AG04450 (cell line): ENCODE measurements around the gene C17orf58. TPM values are rescaled to one million over a fixed set of nuclear protein-coding genes. Genes with fewer than 3 reads are reported as not detected.

Source experiments
- CTCF ChIA-PET: fragments of 300-600, 350-600 bp; formaldehyde crosslinking; extraction: SDS; loops from one replicate; lab custom pipeline; 2022; ENCODE audit warnings: antibody characterized with exemption, inconsistent platforms; lab: Charles Lee
- POLR2A ChIA-PET: fragments of 350-600 bp; formaldehyde crosslinking; extraction: SDS; loops from one replicate; lab custom pipeline; 2021; ENCODE audit warnings: antibody characterized with exemption, inconsistent platforms; lab: Yijun Ruan, JAX
- DNase-seq: peaks from one replicate; pipeline ENCODE4 v3.0.0-alpha.2; 2011; ENCODE audit warnings: low read depth, low spot score
- H3K27ac ChIP-seq: one replicate; pipeline ENCODE4 v1.5.1; 2012; ENCODE audit warnings: low read depth, low read length, control low read depth
- H3K27me3 ChIP-seq: one replicate; pipeline ENCODE4 v1.6.0; 2012; ENCODE audit warnings: low read length; ENCODE audit not compliant: control insufficient read depth, insufficient read depth
- H3K4me3 ChIP-seq: 2 replicates; pipeline ENCODE4 v1.5.1; 2011; ENCODE audit warnings: mild to moderate bottlenecking, low read depth, low read length, control low read depth
- H3K9me3 ChIP-seq: 2 replicates; pipeline ENCODE4 v1.5.1; 2012; ENCODE audit warnings: low read length; ENCODE audit not compliant: control insufficient read depth, insufficient read depth
- polyA plus RNA-seq: library from polyadenylated mRNA; depleted of rRNA; stranded (reverse); fragments of >200 nt; gene quantifications from 2 replicates; pipeline ENCODE4 v1.2.3, GENCODE V29; 2011
- TF ChIP-seq, protein P1 (sequence below): IDR thresholded peaks from 2 replicates; pipeline ENCODE4 v1.5.1; 2011; ENCODE audit warnings: low read depth, low read length, control low read depth, inconsistent platforms

Gene C17orf58
- polyA plus RNA-seq, 1 experiment: 14.4 TPM

DNA sequence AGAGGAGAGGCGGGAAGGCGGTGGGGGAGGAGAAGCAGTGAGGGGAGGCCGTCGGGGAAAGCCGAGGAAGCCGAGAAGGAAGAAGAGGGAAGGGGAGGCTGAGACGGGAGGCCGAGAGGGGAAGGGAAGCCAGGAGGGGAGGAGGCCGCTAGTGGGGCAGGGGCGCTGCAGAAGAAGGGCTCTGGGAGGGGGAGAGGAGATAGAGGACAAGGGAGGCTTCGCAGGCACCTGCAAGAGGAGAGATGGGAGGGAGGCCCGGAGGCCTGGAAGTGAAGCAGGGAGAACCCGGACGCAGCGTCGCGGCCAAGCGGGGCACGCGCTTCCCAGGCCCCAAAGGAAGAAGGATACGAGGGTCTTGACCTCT, 2.3 kb downstream of the C17orf58 start:
- H3K27me3 ChIP-seq: no peaks in the 10 kb centered on the region
- POLR2A ChIA-PET: interaction anchor here (0.5 to 1.2 kb wide), 3 partner anchors 13 to 42 kb away, joined by 3 to 12 read pairs (median 5); partner anchors contain the start of gene KPNA2
- TF ChIP-seq, protein P1, sequence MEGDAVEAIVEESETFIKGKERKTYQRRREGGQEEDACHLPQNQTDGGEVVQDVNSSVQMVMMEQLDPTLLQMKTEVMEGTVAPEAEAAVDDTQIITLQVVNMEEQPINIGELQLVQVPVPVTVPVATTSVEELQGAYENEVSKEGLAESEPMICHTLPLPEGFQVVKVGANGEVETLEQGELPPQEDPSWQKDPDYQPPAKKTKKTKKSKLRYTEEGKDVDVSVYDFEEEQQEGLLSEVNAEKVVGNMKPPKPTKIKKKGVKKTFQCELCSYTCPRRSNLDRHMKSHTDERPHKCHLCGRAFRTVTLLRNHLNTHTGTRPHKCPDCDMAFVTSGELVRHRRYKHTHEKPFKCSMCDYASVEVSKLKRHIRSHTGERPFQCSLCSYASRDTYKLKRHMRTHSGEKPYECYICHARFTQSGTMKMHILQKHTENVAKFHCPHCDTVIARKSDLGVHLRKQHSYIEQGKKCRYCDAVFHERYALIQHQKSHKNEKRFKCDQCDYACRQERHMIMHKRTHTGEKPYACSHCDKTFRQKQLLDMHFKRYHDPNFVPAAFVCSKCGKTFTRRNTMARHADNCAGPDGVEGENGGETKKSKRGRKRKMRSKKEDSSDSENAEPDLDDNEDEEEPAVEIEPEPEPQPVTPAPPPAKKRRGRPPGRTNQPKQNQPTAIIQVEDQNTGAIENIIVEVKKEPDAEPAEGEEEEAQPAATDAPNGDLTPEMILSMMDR: no peak
- DNase-seq: no peak
- H3K4me3 ChIP-seq: peak overlapping the region; percentile 82
- no peaks in the 10 kb centered on the region for H3K9me3 ChIP-seq
- H3K27ac ChIP-seq: peak overlapping the region; percentile 89
- CTCF ChIA-PET: interaction anchor here (1.2 kb wide), 1 partner anchor 31 kb away, joined by 3 read pairs; no protein-coding TSS in a partner anchor

DNA sequence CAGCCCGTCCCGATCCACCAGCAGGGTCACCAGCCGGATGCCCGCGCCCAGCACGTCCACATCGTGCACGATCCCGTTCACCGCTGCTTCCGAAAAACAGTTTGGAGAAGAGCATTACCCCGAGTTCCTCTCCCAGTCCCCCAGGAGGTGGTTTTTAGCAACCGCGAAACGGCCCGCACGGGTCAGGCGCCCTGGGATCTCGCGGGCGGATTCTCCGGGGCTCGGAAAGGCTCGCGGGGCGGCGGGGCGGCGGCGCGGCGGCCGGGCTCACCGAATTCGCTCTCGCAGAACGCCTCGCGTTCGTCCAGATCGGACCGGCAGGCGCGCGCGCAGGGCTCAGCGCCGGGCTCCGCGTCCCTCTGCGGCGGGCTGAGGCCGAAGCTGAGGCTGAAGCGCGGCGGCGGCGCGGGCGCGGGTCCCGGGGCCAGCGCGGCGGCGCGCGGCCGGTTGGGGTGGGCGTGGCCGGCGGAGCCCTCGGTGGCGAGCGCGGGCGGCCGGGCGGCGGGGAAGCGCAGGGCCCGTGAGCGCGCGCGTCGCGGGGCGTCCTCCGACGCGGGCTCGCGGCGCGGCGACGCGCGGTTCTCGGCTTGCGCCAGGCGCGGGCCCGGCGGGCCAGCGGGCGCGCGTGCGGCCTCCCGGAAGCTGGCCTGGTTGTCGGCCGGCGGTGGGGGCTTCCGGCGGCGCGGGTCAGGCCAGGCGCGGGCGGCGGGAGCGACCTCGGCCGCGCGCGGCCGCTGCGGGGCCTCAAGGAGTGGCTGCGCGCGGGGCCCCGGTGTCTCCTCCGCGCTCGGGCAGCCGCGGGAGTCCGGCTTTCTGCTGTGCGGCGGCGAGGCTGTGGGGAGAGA, 2.9 kb downstream of the C17orf58 start:
- ChIA-PET POLR2A (interaction anchor here (0.5 to 0.6 kb wide), 2 partner anchors 14 to 42 kb away, joined by 3 to 12 read pairs; partner anchors contain the start of gene KPNA2), CTCF (no interaction called here)
- no peaks in the 10 kb centered on the region for H3K9me3 ChIP-seq
- no peaks in the 10 kb centered on the region for H3K27me3 ChIP-seq
- DNase-seq: no peak
- TF ChIP-seq, protein P1: 0 out of 2 replicates have a peak, but pooled peaks have one; percentile 6
- peak overlapping the region; percentile 89 for H3K27ac ChIP-seq
- peak overlapping the region; percentile 82 for H3K4me3 ChIP-seq

DNA sequence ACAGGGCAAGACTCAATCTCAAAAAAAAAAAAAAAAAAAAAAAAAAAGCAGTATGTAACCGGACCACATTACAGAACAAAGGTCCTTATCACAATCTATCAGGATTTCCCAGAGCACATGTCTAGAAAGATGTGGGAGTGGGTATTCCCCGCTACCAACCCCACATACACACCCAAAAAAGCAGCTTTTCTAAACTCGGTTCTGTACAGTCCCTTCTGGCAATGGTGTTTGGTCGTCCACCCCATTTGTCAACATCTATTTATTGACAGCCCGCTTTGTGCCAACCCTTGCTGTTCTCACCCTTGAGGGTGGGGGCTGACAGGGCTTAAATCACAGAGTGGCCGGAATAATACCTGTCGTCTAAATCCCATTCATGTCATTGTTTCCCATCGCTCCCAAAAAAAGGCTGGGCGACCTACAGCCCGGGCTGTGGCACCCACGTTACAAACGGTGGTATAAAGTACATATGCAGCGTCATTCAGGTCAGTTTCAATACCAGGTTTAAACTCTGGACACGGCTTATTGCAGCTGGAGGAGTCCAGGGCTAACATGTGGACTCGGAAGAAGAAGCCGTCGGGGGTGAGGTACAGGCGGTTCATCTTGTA, 3.6 kb downstream of the C17orf58 start:
- TF ChIP-seq, protein P1: no peak
- H3K4me3 ChIP-seq: peak overlapping the region; percentile 82
- no peaks in the 10 kb centered on the region for H3K9me3 ChIP-seq
- ChIA-PET CTCF (no interaction called here), POLR2A (no interaction called here)
- H3K27me3 ChIP-seq: no peaks in the 10 kb centered on the region
- DNase-seq: no peak
- peak overlapping the region; percentile 81 for H3K27ac ChIP-seq

DNA sequence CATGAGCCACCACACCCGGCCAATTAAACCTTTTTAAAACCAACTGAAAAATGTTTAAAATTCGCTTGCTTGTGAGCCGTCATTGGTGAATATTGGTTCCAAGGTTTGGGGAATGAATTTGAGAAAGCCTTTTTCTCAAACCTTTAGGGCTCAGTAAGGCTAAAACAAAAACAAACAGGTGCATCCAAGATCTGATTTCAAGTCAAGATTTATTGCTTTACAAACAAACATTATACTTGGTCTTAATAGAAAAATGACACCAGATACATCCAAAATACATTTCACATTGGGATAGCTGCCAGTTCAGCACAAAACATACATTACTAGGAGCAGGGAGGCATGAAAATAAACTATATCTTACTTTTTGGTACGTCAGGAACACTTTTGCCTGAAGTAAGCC, 5.4 kb downstream of the C17orf58 start:
- DNase-seq: no peak
- ChIA-PET CTCF (no interaction called here), POLR2A (no interaction called here)
- Histone ChIP-seq H3K9me3 (no peaks in the 10 kb centered on the region; the same call in 1 of the 2 replicates), H3K4me3 (no peak overlapping the region), H3K27me3 (no peaks in the 10 kb centered on the region), H3K27ac (no peak overlapping the region)
- TF ChIP-seq, protein P1: no peak

DNA sequence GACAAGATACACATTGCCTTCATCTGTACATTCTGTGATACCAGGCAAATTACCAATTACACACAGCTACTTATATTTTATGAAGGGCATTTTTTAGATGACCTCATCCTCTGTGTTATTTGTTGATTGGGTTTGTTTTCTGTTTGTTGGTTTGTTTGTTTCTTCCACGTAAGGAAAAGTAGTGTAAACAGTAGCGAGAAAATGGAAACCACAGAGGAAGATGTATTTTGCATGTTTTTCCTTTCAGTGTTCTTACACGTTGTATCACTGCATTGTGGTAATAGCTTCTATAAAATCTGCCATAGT, 12.9 kb downstream of the C17orf58 start:
- TF ChIP-seq, protein P1: no peak
- CTCF ChIA-PET: no interaction called here
- POLR2A ChIA-PET: no interaction called here
- H3K27ac ChIP-seq: no peak overlapping the region
- DNase-seq: no peak
- H3K4me3 ChIP-seq: no peak overlapping the region
- peaks cover 15% of the 10 kb centered on the region for H3K9me3 ChIP-seq
- no peaks in the 10 kb centered on the region for H3K27me3 ChIP-seq
